ENCODE results near the gene CANT1.

GRCh38 chr17:79039886-79040285, 30.3 kb upstream of the CANT1 start:
- TF ChIP-seq GATA3 (IDR thresholded peaks at IDR 0.05; ENCODE audit: low read depth, low read length) (no peak), GATA2 (IDR thresholded peaks at IDR 0.05; ENCODE audit: low read depth, low read length) (no peak)
